Colonic mucosa (tissue), 4 donors: ENCODE measurements around the gene MCC. TPM values are rescaled to one million over a fixed set of nuclear protein-coding genes. Genes with fewer than 3 reads are reported as not detected.

Source experiments
- DNase-seq: peaks from one replicate; pipeline ENCODE4 v3.0.0-alpha.2; 2020
- H3K27ac ChIP-seq: fragments of 200-600 bp; one replicate; pipeline ENCODE4 v1.8.0; 2021
- H3K27me3 ChIP-seq: fragments of 200-600 bp; one replicate; pipeline ENCODE4 v1.8.0; 2021
- H3K36me3 ChIP-seq: fragments of 200-600 bp; one replicate; pipeline ENCODE4 v1.8.0; 2021
- H3K4me1 ChIP-seq: fragments of 200-600 bp; one replicate; pipeline ENCODE4 v1.8.0; 2021; ENCODE audit warnings: mild to moderate bottlenecking
- H3K4me3 ChIP-seq: fragments of 200-600 bp; one replicate; pipeline ENCODE4 v1.8.0; 2021
- H3K9ac ChIP-seq, 2 donors: one replicate each; pipeline ENCODE4 v1.7.0; 2013; ENCODE audit warnings: control low read depth in 2 of 2, low read depth in 2 of 2, low read length in 2 of 2
- H3K9me3 ChIP-seq: fragments of 200-600 bp; one replicate; pipeline ENCODE4 v1.8.0; 2021
- CTCF ChIP-seq: fragments of 200-600 bp; IDR thresholded peaks from one replicate; pipeline ENCODE4 v1.8.0; 2022; ENCODE audit warnings: antibody characterized with exemption, mild to moderate bottlenecking
- intact Hi-C: fragments of 100-400 bp; cut with DNase I; formaldehyde crosslinking; loops from one replicate; pipeline ENCODE4 v1.14.1; 2022
- total RNA-seq, 2 donors: library from RNA; stranded (reverse); fragmentation: NEBNext Ultra II Directional in 1 of 2; extraction: Animal tissue kit (Norgen Biotek cat#: 25700) in 1 of 2; gene quantifications; one replicate each; pipeline ENCODE4 v1.2.1, GENCODE V29; 2021
- donor health status: healthy.
- donor health status: DM: no; HTN: no; CAD: no.
- donor health status: DM: no; HTN: no; CAD: no.

The MCC gene
- total RNA-seq, 2 donors from 2014 or later, result 1.9 to 3.1 TPM

- no peaks in the 10 kb centered on the region for H3K27me3 ChIP-seq
- H3K9me3 ChIP-seq, result no peaks in the 10 kb centered on the region
- H3K9ac ChIP-seq, result no peak overlapping the region
- DNase-seq, result no peak
- no peaks in the 10 kb centered on the region for H3K36me3 ChIP-seq
- intact Hi-C loops, result no loop called here
- no peaks in the 10 kb centered on the region for H3K4me1 ChIP-seq
- no peak overlapping the region for H3K4me3 ChIP-seq
- H3K27ac ChIP-seq, result no peak overlapping the region
- TF ChIP-seq CTCF, result no peak
These were observed 443.3 kb downstream of the MCC start for GRCh38 chr5:113044776-113045465.

GRCh38 chr5:113043491-113043931 lies 444.7 kb downstream of the MCC start:
- no peaks in the 10 kb centered on the region for H3K27me3 ChIP-seq
- H3K4me1 ChIP-seq, result no peaks in the 10 kb centered on the region
- no peak overlapping the region for H3K9ac ChIP-seq
- TF ChIP-seq CTCF, result no peak
- no peaks in the 10 kb centered on the region for H3K9me3 ChIP-seq
- no peak overlapping the region for H3K27ac ChIP-seq
- DNase-seq, result no peak
- H3K4me3 ChIP-seq, result no peak overlapping the region
- no peaks in the 10 kb centered on the region for H3K36me3 ChIP-seq
- intact Hi-C loops, result no loop called here

GRCh38 chr5:113042491-113043243 lies 445.6 kb downstream of the MCC start:
- Histone ChIP-seq H3K27me3 (no peaks in the 10 kb centered on the region), H3K4me3 (no peak overlapping the region), H3K4me1 (no peaks in the 10 kb centered on the region), H3K36me3 (no peaks in the 10 kb centered on the region), H3K9ac (no peak overlapping the region), H3K9me3 (no peaks in the 10 kb centered on the region), H3K27ac (no peak overlapping the region)
- intact Hi-C loops, result no loop called here
- DNase-seq, result no peak
- no peak for TF ChIP-seq CTCF

- intact Hi-C loops, result no loop called here
These were observed 447.5 kb downstream of the MCC start for GRCh38 chr5:113040672-113041260.

GRCh38 chr5:113039934-113040285 lies 448.3 kb downstream of the MCC start:
- H3K9me3 ChIP-seq, result no peaks in the 10 kb centered on the region
- no peaks in the 10 kb centered on the region for H3K36me3 ChIP-seq
- intact Hi-C loops, result no loop called here

More at GRCh38 chr5:113040672-113041260, 447.5 kb downstream of the MCC start:
- H3K4me3 ChIP-seq, result no peak overlapping the region
- TF ChIP-seq CTCF, result no peak
- no peak for DNase-seq
- no peaks in the 10 kb centered on the region for H3K27me3 ChIP-seq
- no peak overlapping the region for H3K27ac ChIP-seq
- H3K9ac ChIP-seq, result no peak overlapping the region
- no peaks in the 10 kb centered on the region for H3K4me1 ChIP-seq
- H3K9me3 ChIP-seq, result no peaks in the 10 kb centered on the region
- H3K36me3 ChIP-seq, result no peaks in the 10 kb centered on the region

More at GRCh38 chr5:113039934-113040285, 448.3 kb downstream of the MCC start:
- TF ChIP-seq CTCF, result no peak
- DNase-seq, result no peak
- Histone ChIP-seq H3K4me1 (no peaks in the 10 kb centered on the region), H3K9ac (no peak overlapping the region), H3K27ac (no peak overlapping the region), H3K4me3 (no peak overlapping the region), H3K27me3 (no peaks in the 10 kb centered on the region)
